ENCODE data around the gene DYNC1H1.
"Not testable (repeated sequence)": the region's sequence is repeated elsewhere in the genome, so short reads cannot be mapped to it uniquely, and the experiment has no call there.

The DYNC1H1 gene

DNA sequence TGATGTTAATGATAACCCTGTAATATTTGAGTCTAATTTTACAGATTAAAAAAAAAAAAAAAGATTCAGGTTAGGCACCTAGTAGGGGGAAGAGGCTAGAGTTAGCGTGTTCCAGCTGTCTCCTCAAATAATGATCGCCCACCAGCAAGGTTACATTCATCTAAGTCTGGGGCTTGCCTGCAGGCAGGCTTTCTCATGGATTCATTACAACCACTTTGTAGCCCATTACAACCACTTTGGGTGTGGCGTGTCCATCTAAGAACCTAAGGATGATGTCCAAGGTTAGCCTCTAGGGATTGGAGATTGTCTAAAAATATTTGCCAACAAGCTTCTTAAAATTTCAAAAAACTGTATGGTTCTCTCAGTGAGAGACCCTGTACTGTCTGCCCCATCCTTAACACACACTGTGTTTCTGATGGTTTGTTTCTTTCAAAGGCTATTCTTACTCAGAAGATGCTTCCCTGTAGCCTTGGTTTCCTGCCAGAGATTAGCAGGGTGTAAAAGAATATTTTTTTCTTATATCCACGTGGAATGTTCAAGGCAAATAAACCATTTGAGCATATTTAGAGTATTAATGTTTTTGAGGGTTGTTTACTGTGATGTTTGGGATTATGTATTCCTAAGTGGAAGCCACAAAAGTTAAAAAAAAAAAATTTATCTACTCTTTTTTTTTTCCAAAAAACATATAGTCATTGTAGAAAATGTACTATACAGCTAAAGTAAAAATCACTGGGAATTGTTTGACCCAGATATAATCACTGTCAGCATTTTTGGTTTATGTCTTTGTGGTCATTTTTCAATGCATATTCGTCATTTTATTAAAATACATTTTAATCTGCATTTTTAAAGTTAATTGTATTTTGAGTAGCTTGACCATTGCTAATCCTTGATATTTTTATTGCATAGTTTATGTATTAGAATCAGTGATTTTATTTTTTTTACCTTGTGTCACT, 1.7 kb downstream of the DYNC1H1 start:
- DNase-seq, result no peak

DNA sequence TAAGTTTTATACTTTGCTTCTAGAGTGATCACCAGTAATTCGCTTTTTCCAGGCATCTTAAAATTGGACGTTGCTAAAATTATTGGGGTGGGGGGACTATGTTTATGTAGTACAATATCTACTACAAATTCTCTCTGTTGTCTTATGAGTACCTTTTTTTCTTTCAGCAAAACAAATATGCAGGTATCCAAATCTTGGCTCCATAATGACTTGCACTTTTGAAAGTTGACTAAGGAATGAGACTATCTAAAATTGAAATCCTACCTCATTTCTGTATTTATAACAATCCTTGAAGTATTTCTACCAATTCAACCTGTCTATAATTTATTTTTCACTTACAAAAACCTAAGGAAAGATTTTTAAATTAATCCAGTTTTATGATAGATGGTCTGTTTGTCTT, 2.4 kb downstream of the DYNC1H1 start:
- no peak for DNase-seq

DNA sequence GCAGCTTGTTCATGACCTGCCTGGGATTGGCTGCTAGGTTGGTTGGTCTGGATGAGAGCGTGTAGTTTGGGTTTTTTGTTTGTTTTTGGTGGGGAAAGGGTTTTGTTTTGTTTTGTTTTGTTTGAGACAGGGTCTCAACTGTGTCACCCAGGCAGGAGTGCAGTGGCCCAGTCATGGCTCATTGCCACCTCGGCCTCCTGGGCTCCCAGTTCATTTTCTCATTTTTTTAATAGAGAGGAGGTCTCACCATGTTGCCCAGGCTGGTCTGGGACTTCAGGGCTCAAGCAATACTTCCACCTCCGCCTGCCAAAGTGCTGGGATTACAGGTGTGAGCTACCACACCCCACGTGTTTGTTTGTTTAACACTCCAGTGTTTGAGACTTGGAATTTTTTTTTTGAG, 3.8 kb downstream of the DYNC1H1 start:
- DNase-seq, result no peak

DNA sequence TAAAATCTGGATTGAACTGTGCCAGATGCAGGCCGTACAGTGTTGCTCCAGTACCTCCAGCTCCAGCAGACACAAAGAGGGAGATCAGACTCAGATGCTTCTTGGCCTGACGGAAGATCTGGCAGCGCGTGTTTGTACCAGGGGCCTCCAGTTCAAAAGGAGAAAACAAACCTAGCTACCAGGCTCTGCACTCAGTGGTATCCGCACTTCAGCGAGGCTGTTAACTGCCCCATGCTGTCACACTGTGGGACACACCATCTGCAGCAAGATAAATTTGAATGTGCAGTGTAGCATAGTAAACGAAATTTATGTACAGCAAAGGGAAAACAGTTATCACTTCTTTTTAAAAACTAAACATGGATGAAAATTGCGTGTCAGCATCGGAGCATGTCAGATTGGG, 5.1 kb downstream of the DYNC1H1 start:
- no peak for DNase-seq

DNA sequence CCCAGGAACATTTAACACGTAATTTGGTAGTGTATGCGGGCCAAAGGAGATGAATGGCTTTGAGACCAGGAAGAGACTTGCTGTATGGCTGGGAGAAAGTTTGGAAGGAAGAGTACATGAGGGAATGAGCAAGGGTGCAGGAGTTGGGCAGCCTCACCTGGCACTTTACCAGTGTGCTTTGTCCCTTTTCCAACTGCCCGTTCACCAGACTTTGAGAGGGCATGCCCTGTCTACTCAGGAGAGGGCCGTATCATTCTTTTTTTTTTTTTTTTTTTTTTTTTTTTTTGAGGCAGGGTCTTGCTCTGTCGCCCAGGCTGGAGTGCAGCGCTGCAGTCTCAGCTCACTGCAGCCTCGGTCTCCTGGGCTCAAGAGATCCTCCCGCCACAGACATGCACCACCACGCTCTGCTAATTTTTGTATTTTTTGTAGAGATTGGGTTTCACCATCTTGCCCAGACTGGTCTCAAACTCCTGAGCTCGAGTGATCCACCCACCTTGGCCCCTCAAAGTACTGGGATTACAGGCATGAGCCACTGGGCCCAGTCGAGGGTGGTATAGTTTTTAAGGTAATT, 6.5 kb downstream of the DYNC1H1 start:
- DNase-seq, result no peak

DNA sequence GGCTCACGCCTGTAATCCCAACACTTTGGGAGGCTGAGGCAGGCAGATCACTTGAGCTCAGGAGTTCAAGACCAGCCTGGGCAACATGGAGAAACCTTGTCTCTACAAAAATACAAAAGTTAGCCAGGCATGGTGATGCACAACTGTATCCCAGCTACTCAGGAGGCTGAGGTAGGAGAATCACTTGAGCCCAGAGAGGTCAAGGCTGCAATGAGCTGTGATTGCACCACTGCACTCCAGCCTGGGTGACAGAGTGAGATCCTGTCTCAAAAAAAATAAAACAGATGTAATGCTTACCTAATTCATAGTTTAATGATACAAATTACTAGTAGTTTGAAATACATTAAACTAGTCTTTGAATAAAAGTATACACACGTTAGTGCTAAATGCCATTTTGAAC, 7.1 kb downstream of the DYNC1H1 start:
- DNase-seq, result not testable (repeated sequence)

DNA sequence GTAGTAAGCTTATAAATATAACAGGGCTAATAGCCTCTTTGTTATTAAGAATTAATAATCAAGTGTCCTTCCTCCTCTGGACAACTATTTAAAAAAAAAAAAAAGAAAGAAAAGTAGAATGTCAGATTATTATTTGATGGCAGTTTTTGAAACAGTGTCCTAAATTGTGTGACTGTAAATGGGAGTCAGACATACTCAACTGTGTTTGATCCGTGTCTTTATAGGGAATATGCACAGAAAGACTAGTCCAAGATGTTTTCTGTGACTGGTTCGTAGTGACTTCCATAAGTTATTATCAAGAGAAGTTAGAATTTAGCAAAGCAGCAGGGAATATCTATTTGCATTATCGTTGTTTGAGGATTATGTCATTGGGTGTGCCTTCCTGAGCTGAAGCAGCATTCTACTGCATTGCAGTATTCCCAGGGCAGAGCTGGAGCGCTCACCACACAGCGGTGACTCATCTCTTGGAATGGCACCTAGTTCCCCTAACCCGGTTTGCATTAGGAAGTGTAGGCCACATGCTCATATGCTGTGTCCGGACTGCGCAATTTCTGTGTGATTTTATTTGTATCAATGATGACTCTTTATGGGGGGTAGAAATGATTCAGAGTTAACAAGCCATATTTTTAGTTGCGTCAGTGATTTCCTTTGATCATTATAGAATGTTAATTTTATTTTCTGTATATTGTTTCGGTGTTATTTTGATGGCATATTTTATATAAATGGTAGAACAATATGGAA, 7.9 kb downstream of the DYNC1H1 start:
- no peak for DNase-seq

DNA sequence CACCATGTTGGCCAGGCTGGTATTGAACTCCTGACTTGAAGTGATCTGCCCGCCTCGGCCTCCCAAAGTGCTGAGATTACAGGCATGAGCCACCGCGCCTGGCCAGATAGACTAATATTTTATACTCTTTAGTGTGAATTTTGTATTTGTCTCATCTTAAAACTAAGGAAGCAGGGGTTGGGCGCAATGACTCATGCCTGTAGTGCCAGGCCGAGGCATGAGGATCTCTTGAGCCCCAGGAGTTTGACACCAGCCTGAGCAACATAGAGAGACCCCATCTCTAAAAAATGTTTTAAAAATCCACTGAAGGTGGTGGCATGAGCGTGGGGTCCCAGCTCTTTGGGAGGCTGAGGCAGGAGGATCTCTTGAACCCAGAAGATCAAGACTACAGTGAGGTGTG, 9.0 kb downstream of the DYNC1H1 start:
- no peak for DNase-seq

DNA sequence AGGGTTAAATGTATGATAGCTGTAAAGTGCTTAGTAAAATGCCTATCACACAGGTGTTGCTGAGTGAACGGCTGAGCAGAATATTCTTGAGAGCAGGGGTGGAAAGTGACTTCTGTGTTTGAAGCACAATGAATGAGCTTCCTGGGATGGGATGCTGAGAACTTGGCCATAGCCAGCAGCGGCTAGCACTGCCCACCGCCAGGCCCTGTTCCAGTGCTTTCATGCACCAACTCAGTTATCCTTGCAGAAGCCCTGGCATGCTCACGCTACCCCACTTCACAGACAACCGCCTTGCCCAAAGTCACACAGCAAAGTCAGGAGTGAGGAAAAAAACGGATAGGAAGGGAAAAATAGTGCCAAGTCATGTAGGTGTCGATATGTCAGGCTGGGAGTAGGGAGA, 10.9 kb downstream of the DYNC1H1 start:
- DNase-seq, result no peak

DNA sequence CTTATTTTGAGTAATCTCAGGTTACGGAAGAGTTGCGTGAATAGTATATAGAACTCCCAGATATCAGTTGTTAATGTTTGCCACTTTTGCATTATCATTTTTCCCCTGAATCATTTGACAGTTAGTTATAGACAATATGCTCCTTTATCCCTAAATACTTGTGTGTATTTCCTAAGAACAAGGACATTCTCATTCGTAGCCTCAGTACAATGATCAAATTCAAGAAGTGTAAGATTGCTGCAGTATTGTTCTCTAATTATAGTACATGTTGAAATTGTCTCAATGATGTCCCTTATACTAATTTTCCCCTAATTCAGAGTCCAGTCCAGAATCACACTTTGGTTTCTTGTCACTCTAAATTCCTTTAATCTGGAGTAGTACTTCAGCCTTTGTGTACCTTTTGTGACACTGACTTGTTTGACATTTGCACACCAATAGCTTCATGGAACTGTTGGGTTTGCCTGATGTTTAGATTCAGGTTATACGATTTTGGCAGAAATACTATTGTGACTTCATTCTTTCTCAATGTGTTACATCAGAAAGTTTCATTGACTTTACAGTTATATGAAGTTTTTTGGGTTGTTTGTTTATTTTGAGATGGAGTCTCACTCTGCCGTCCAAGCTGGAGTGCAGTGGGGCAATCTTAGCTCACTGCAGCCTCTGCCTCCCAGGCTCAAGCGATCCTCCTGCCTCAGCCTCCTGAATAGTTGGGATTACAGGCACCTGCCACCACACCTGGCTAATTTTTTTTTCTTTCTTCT, 13.1 kb downstream of the DYNC1H1 start:
- DNase-seq, result no peak

DNA sequence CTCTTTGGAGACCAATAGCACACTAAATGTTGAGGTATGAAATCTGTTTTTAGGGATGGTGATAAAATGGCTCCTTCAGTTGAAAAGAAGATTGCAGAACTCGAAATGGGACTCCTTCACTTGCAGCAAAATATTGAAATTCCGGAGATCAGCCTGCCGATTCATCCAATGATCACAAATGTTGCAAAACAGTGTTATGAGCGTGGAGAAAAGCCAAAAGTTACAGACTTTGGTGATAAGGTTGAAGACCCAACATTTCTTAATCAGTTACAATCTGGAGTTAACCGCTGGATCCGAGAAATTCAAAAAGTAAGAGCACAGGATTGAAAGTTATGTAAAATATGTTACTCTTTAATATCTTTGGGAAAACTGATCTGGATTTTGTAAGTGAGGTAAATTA, 15.3 kb downstream of the DYNC1H1 start:
- no peak for DNase-seq

DNA sequence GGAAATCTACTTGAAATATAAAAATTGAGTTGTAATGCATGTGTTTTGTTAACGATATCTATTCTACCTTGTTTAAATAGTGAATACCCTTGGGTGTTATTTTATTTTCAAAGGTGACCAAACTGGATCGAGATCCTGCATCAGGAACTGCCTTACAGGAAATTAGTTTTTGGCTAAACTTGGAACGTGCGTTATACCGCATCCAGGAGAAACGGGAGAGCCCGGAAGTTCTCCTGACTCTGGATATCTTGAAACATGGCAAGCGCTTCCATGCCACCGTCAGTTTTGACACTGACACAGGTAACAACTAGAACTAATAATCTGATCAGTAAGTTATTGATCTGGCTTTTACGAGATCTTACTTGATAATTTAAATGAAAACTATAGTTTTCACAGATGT, 15.9 kb downstream of the DYNC1H1 start:
- no peak for DNase-seq

DNA sequence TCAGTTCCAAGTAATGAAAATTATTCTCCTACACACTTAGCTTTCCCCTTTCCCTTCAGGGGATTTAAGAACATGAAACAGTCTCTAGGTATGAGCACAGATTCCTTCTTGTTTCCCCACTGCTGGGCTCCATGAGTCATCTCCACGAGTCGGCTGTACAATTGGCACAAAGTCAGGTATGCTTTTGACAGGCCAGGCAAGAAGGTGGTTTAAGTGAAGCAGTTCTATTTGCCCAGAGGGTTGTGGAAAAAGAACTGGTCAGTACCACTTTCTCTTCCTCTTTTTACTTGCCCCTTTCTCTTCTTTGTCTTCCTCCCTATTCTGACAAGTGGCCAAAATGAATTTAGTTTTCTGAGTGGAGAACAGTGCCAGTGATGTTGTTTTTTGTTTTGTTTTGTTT, 16.3 kb downstream of the DYNC1H1 start:
- DNase-seq, result peak; percentile 22

DNA sequence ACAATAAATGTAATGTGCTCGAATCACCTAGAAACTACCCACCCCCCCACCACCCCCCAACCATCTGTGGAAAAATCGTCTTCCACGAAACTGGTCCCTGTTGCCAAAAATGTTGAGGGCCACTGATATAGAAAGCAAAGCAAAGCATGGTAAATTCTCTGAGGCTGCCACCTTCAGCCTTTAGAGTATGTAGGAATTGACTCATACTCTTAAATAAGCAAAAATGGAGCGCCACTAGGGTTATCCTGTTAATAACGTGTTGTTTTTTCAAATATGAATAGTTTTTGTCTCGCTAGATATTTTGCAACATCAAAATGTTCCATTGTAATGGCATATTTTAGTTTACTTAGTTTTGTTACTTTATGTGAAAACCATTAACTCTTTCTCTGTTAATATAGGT, 18.2 kb downstream of the DYNC1H1 start:
- no peak for DNase-seq

DNA sequence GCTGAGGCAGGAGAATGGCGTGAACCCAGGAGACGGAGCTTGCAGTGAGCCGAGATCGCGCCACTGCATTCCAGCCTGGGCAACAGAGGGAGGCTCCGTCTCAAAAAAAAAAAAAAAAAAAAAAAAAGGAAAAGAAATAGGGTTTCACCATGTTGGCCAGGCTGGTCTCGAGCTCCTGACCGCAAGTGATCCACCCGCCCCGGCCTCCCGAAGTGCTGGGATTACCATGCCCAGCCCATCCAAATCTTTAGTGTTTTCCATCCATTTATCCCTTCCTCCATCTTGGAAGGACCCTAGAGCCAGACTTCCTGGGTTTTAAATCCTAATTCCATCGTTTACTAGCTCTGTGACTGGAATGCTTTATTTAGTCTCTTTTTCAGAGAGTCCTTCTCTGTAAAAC, 20.5 kb downstream of the DYNC1H1 start:
- DNase-seq, result not testable (repeated sequence)

DNA sequence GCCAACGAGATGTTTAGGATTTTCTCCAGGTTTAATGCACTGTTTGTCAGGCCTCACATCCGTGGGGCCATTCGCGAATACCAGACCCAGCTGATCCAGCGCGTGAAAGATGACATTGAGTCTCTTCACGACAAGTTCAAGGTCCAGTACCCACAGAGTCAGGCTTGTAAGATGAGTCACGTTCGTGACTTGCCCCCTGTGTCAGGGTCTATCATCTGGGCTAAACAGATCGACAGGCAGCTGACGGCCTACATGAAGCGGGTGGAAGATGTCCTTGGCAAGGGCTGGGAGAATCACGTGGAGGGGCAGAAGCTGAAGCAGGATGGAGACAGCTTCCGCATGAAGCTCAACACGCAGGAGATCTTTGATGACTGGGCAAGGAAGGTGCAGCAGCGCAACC, 21.6 kb downstream of the DYNC1H1 start:
- DNase-seq, result no peak

DNA sequence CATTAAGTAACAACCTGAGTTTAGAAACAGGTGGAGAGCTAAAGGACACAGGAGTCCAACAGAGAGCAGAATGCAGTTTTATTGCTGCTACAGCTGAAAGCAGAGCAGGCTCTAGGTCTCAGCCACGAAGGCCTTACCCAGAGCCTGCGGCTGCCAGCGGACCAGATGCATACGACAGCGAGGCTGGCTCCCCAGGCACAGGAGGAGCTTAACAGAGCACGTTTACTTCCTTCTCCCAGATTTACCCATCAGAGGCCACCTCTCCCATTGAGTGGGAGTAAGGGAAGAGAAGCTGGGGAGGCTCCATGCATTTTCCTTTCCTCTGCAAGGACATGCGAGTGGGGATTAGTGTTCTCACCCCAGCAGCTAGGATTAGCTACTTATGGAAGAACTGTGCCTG, 22.6 kb downstream of the DYNC1H1 start:
- no peak for DNase-seq

DNA sequence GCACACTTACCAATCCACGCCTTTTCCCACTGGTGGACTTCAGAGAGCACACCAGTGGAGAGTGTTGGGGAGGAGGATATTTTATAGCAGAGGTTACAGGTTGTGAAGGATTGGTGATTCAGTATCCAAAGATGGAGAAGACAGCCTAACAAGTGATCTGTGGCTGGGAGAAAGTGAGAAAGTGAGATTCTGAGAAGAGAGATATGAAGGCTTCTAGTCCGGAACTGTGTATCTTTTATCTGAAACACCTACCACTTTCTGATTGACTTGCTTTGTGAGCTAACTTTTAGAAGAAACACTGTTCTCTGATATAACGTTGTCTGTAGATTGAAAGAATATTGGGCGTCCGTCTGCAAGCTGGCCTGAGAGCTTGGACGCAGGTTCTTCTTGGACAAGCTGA, 24.0 kb downstream of the DYNC1H1 start:
- no peak for DNase-seq

DNA sequence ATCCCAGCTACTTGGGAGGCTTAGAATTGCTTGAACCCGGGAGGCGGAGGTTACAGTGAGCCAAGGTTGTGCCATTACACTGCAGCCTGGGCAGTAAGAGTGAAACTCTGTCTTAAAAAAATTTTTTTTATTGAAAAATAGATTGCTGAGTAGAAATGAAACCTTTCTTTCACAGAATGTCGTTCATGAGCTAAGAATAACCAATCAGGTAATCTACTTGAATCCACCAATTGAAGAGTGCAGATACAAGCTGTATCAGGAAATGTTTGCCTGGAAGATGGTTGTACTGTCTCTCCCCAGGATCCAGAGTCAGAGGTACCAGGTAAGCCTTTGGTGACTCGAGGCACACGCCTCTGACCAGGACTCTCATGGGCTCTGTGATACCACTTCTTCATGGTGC, 27.0 kb downstream of the DYNC1H1 start:
- DNase-seq, result no peak

DNA sequence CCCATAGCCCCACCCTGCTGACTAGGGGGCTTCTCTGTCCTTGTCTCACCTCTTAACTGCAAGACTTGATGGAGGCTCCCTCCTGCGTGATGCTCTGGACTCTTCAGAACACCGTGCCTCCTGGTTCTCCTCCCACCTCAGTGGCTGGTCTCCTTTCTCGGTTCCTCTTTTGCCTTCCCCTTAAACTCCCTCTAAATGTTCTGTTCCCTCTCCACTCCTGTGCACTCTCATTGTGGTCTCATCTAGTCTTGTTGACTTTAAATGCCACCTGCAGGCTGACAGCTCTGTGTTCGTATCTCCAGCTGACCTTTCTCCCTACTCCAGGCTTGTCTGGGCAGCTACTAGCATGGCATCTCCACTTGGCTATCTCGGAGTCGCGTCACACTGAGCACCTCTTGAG, 28.3 kb downstream of the DYNC1H1 start:
- DNase-seq, result no peak

DNA sequence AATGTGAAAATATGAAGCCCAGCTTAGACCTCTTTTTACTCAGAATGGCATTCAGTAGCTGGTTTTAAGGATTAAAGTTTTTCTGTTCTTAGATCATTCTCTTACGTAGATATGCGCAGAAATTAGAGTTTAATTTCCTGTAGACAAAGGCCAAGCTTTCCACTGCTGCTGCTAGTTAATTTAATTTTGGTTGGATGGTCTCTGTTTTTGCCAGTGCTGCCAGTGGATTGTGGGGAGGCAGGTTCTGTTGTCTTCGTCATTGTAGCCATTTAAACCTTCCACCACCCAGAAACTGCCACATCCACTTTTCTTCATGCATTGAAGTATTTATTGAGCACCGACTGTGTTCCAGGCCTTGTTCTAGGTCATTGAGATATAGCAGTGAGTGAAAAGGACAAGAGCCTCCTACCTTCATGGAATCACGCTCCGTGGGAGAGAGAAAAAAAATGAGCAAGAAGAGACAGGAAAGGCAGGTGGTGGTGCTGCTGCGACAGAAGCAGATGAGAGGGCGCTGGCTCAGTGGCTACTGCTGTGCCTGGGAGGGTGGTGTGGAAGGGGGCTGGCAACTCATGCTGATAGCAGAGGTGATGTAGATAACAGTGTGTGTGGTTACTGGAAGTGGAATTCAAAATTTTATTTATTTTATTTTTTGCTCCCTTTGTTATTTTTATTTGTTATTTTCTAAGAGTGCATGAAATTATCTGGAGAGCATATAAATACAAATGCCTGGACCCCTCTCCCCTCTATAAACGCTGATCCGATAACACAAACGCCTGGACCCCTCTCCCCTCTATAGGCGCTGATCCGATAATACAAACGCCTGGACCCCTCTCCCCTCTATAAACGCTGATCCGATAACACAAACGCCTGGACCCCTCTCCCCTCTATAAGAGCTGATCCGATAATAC, 33.3 kb downstream of the DYNC1H1 start:
- no peak for DNase-seq

DNA sequence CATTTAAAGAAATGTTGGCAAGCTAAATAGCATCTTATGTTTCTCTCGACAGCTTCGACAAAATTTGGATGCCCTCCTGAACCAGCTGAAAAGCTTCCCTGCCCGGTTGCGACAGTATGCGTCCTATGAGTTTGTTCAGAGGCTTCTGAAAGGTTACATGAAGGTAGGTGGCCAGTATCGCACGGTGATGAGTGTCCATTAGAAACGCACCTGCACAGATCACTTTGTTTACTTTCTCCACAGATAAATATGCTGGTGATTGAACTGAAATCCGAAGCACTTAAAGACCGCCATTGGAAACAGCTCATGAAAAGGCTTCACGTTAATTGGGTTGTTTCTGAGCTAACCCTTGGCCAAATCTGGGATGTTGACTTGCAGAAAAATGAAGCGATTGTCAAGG, 36.5 kb downstream of the DYNC1H1 start:
- no peak for DNase-seq
